Neural progenitor cell (in vitro differentiated cells): ENCODE data around the gene NDUFB2.
"Not testable (repeated sequence)": the region's sequence is repeated elsewhere in the genome, so short reads cannot be mapped to it uniquely, and the experiment has no call there.

Experiments used
- CTCF ChIP-seq: fragments of 200-600 bp; sonication (generic); IDR thresholded peaks from 2 replicates; pipeline ENCODE4 v1.5.1; 2017; ENCODE audit warnings: antibody characterized with exemption, mild to moderate bottlenecking
- EZH2 ChIP-seq: fragments of 200-600 bp; sonication (generic); IDR thresholded peaks from 2 replicates; pipeline ENCODE4 v1.6.1; 2017; ENCODE audit warnings: antibody characterized with exemption, mild to moderate bottlenecking, moderate library complexity
- EZH2phosphoT487 ChIP-seq: fragments of 200-600 bp; sonication (generic); IDR thresholded peaks from 2 replicates; pipeline ENCODE4 v1.6.1; 2017; ENCODE audit warnings: antibody characterized with exemption

- not testable (repeated sequence) for TF ChIP-seq EZH2phosphoT487, CTCF, EZH2
Observed at GRCh38 chr7:140743255-140743654, 46.7 kb downstream of the NDUFB2 start.
